ENCODE results near the gene B4GALT4. TPM values are rescaled to one million over a fixed set of nuclear protein-coding genes. Genes with fewer than 3 reads are reported as not detected.

Gene B4GALT4
- total and polyA plus RNA-seq, 7 donors = 3.2 to 12.7 (median 6.2) TPM

DNA sequence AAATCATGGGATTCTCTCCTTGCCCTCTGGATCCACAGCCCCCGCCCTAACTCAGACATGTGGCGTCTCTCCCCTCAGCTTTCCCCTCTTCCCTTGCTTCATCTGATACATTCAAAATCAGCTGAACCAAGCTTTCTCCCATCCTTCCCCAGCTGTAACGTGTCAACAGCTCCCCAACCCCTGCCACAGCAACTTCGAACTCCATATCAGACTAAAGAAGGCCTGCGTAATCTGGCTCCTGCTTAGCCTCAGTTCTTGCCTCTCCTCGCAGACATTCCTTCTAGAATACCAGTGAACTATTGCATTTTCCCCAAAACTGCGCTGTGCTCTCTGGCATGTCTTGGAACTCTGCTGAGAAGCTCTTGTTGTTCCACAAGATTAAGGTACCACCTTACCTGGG, 18.3 kb downstream of the B4GALT4 start:
- Histone ChIP-seq H3K27ac (no peak overlapping the region), H3K36me3 (ENCODE audit: insufficient read depth in 1 of 2, low read depth in 1 of 2) (peaks cover 3 to 96% of the 10 kb centered on the region in 2 donors), H3K9me3 (no peaks in the 10 kb centered on the region), H3K27me3 (ENCODE audit: insufficient read depth in 3 of 3, low read length in 2 of 3) (no peaks in the 10 kb centered on the region), H3K4me1 (no peaks in the 10 kb centered on the region), H3K4me3 (no peak overlapping the region)
- WGBS, 3 donors = 82 to 93% (median 82%) methylated on average over 7 of the region's 7 CpGs
- TF ChIP-seq CTCF (IDR thresholded peaks at IDR 0.05) = no peak
- intact Hi-C loops (cut with DNase I) = no loop called here
- ATAC-seq (no peak), DNase-seq (no peak)

GRCh38 chr3:119221779-119222320, 18.8 kb downstream of the B4GALT4 start:
- no peak for DNase-seq
- H3K27ac ChIP-seq = no peak overlapping the region
- ATAC-seq = no peak
- no peaks in the 10 kb centered on the region for H3K27me3 ChIP-seq (ENCODE audit: insufficient read depth in 3 of 3, low read length in 2 of 3)
- H3K4me3 ChIP-seq = no peak overlapping the region
- intact Hi-C loops (cut with DNase I) = no loop called here
- H3K36me3 ChIP-seq (ENCODE audit: insufficient read depth in 1 of 2, low read depth in 1 of 2) = peaks cover 3 to 98% of the 10 kb centered on the region in 2 donors
- no peak for TF ChIP-seq CTCF (IDR thresholded peaks at IDR 0.05)
- 90 to 98% (median 91%) methylated on average over 2 of the region's 2 CpGs for WGBS, 3 donors
- H3K9me3 ChIP-seq = no peaks in the 10 kb centered on the region
- no peaks in the 10 kb centered on the region for H3K4me1 ChIP-seq

GRCh38 chr3:119220970-119221667, 19.6 kb downstream of the B4GALT4 start:
- WGBS, 3 donors = 61 to 83% (median 63%) methylated on average over 3 of the region's 3 CpGs
- peaks cover 3 to 98% of the 10 kb centered on the region in 2 donors for H3K36me3 ChIP-seq (ENCODE audit: insufficient read depth in 1 of 2, low read depth in 1 of 2)
- TF ChIP-seq CTCF (IDR thresholded peaks at IDR 0.05) = no peak
- intact Hi-C loops (cut with DNase I) = no loop called here
- no peaks in the 10 kb centered on the region for H3K4me1 ChIP-seq
- no peaks in the 10 kb centered on the region for H3K27me3 ChIP-seq (ENCODE audit: insufficient read depth in 3 of 3, low read length in 2 of 3)
- no peaks in the 10 kb centered on the region for H3K9me3 ChIP-seq
- no peak overlapping the region for H3K4me3 ChIP-seq
- ATAC-seq = no peak
- H3K27ac ChIP-seq = no peak overlapping the region
- DNase-seq = no peak

DNA sequence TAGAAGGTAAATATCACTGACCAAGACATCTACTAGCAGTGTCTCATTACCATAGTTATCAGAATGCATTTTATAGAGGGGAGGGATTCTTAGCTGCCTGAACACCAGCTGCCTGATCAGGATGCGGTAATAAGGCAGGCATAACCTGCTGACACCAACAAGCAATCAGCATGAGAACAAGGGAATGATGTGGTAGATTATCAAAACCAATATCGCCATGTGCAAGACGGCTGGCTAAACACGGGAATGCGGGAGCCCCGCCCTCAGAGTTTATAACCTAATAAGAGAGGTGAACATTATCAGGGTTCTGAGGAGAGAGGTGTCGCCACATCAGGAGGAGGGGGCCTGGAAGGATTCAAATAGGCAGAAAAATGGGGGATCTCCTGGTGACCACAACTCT, 20.5 kb downstream of the B4GALT4 start:
- no peak for TF ChIP-seq CTCF (IDR thresholded peaks at IDR 0.05)
- WGBS, 3 donors = 90% methylated on average over 7 of the region's 7 CpGs
- H3K9me3 ChIP-seq = no peaks in the 10 kb centered on the region
- no peak overlapping the region for H3K27ac ChIP-seq
- H3K27me3 ChIP-seq (ENCODE audit: insufficient read depth in 3 of 3, low read length in 2 of 3) = no peaks in the 10 kb centered on the region
- DNase-seq (no peak), ATAC-seq (no peak)
- peaks cover 6 to 98% of the 10 kb centered on the region in 2 donors for H3K36me3 ChIP-seq (ENCODE audit: insufficient read depth in 1 of 2, low read depth in 1 of 2)
- intact Hi-C loops (cut with DNase I) = no loop called here
- no peak overlapping the region for H3K4me3 ChIP-seq
- H3K4me1 ChIP-seq = no peaks in the 10 kb centered on the region
